ENCODE measurements around the gene ZNF486. TPM values are rescaled to one million over a fixed set of nuclear protein-coding genes. Genes with fewer than 3 reads are reported as not detected.
"Not testable (repeated sequence)": the region's sequence is repeated elsewhere in the genome, so short reads cannot be mapped to it uniquely, and the experiment has no call there.

ZNF486 gene
- total RNA-seq, 1 donor from 2014 or later, result 4.2 TPM

DNA sequence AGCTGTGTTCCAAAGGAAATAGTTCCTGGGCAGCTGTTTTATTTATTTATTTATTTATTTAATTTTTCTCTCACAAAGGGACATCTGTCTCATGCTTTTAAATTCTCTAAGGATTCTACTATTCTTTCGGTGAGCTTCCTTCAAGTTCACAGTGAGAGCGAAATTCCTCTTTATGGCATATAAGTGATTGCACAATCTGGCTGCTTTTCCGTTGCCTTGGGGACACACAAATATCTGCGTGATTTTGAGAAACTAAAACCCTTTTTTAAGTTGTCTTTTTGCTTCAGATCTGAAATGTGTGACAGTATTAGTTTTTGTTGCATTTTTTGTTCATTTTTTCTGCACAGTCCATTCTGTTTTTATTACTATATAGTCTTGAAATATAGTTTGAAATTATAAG is 19.2 kb downstream of the ZNF486 start:
- Histone ChIP-seq H3K4me1 (no peaks in the 10 kb centered on the region), H3K4me3 (no peak overlapping the region), H3K36me3 (peaks cover 0 to 23% of the 10 kb centered on the region in 2 donors), H3K27ac (no peak overlapping the region), H3K27me3 (no peaks in the 10 kb centered on the region), H3K9me3 (no peaks in the 10 kb centered on the region)
- intact Hi-C loops (cut with DNase I), result no loop called here
- DNase-seq (ENCODE audit: extremely low spot score in 2 of 2), result no peak
- TF ChIP-seq, protein P1, sequence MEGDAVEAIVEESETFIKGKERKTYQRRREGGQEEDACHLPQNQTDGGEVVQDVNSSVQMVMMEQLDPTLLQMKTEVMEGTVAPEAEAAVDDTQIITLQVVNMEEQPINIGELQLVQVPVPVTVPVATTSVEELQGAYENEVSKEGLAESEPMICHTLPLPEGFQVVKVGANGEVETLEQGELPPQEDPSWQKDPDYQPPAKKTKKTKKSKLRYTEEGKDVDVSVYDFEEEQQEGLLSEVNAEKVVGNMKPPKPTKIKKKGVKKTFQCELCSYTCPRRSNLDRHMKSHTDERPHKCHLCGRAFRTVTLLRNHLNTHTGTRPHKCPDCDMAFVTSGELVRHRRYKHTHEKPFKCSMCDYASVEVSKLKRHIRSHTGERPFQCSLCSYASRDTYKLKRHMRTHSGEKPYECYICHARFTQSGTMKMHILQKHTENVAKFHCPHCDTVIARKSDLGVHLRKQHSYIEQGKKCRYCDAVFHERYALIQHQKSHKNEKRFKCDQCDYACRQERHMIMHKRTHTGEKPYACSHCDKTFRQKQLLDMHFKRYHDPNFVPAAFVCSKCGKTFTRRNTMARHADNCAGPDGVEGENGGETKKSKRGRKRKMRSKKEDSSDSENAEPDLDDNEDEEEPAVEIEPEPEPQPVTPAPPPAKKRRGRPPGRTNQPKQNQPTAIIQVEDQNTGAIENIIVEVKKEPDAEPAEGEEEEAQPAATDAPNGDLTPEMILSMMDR (IDR thresholded peaks at IDR 0.05), result no peak
- no peak for TF ChIP-seq POLR2A (IDR thresholded peaks at IDR 0.05)
- TF ChIP-seq POLR2AphosphoS5 (IDR thresholded peaks at IDR 0.05; ENCODE audit: insufficient read depth in 1 of 2, low read depth in 1 of 2), result no peak

DNA sequence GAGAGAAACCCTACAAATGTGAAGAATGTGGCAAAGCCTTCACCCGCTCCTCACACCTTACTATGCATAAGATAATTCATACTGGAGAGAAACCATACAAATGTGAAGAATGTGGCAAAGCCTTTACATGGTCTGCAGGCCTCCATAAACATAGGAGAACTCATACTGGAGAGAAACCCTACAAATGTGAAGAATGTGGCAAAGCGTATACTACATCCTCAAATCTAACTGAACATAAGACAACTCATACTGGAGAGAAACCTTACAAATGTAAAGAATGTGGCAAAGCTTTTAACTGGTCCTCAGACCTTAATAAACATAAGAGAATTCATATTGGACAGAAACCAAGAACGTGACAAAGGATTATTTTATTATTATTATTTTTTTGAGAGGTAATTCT is 30.7 kb downstream of the ZNF486 start:
- TF ChIP-seq, protein P1 (IDR thresholded peaks at IDR 0.05), result no peak
- TF ChIP-seq POLR2AphosphoS5 (IDR thresholded peaks at IDR 0.05; ENCODE audit: insufficient read depth in 1 of 2, low read depth in 1 of 2), result no peak
- Histone ChIP-seq H3K36me3 (peaks cover 0 to 40% of the 10 kb centered on the region in 2 donors), H3K27ac (no peak overlapping the region), H3K27me3 (no peaks in the 10 kb centered on the region), H3K4me1 (no peaks in the 10 kb centered on the region), H3K9me3 (peaks cover 24% of the 10 kb centered on the region), H3K4me3 (no peak overlapping the region)
- DNase-seq (ENCODE audit: extremely low spot score in 2 of 2), result no peak
- intact Hi-C loops (cut with DNase I), result no loop called here

DNA sequence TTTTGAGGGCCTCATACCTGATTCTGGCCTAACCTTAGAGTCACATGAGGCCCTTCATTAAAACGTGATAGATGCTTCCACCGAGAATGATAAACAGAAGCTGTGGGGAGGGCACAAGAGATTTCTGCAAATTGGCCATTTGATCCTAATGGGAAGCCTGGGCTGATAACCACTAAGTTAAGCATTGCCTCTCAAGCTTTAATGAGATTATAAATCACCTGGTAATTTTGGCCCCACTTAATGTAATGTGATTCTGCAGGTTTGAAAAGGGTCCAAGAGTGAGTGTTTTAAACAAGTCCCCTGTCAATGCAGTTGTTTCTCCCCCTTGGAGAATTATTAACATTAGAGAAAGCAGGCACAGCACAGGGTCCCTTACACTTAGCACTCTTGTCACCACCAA is 42.0 kb downstream of the ZNF486 start:
- Histone ChIP-seq H3K4me3 (no peak overlapping the region), H3K27me3 (no peaks in the 10 kb centered on the region), H3K27ac (no peak overlapping the region), H3K9me3 (no peaks in the 10 kb centered on the region), H3K4me1 (no peaks in the 10 kb centered on the region), H3K36me3 (no peaks in the 10 kb centered on the region)
- no peak for TF ChIP-seq POLR2AphosphoS5 (IDR thresholded peaks at IDR 0.05; ENCODE audit: insufficient read depth in 1 of 2, low read depth in 1 of 2)
- TF ChIP-seq, protein P1 (IDR thresholded peaks at IDR 0.05), result no peak
- no peak for TF ChIP-seq POLR2A (IDR thresholded peaks at IDR 0.05)
- DNase-seq (ENCODE audit: extremely low spot score in 2 of 2), result no peak
- intact Hi-C loops (cut with DNase I), result no loop called here

DNA sequence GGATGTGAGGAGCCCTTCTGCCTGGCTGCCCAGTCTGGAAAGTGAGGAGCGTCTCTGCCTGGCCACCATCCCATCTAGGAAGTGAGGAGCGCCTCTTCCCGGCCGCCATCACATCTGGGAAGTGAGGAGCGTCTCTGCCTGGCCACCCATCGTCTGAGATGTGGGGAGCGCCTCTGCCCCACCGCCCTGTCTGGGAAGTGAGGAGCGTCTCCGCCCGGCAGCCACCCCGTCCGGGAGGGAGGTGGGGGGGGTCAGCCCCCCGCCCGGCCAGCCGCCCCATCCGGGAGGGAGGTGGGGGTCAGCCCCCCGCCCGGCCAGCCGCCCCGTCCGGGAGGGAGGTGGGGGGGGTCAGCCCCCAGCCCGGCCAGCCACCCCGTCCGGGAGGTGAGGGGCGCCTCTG is 47.4 kb downstream of the ZNF486 start:
- H3K27ac ChIP-seq; H3K36me3 ChIP-seq; H3K9me3 ChIP-seq; H3K4me1 ChIP-seq; H3K4me3 ChIP-seq; H3K27me3 ChIP-seq; intact Hi-C loops (cut with DNase I); DNase-seq (ENCODE audit: extremely low spot score in 2 of 2): not testable (repeated sequence)

DNA sequence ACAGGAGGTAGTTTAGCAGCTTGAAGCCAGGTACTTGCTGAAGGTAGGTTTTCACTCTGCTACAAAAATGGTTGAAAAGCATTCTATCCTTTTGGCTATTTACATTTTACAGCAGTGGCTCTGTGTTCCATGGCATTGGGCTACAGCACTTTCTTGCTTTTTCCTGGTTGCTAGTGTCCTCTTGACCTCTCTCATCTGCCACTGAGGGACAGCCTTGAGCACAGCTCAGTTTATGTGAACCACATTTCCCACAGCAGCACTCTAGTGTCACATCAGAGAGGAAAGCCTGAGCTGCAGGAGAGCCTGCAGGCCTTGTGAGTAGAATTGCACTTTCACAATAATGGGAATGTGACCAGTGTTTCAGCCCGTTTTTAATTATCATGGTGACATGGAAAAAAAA is 54.6 kb downstream of the ZNF486 start:
- H3K27me3 ChIP-seq; intact Hi-C loops (cut with DNase I); H3K4me1 ChIP-seq; DNase-seq (ENCODE audit: extremely low spot score in 2 of 2); H3K36me3 ChIP-seq; H3K4me3 ChIP-seq; H3K27ac ChIP-seq; H3K9me3 ChIP-seq: not testable (repeated sequence)

DNA sequence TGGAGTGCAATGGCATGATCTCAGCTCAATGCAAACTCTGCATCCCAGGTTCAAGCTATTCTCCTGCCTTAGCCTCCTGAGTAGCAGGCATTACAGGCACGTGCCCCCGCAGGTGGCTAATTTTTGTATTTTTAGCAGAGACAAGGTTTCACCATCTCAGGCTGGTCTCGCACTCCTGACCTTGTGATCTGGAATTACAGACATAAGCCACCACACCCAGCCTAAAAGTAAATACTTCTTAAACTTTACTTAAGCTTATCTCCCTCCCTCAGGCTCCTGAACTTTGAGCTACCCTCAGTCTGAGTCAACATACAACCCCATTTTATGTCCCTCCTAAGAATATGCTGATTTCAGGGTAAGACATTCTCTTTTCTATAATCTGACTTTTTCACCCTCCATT is 66.1 kb downstream of the ZNF486 start:
- intact Hi-C loops (cut with DNase I), result no loop called here
- Histone ChIP-seq H3K27me3 (no peaks in the 10 kb centered on the region), H3K27ac (no peak overlapping the region), H3K4me1 (peaks cover 10% of the 10 kb centered on the region), H3K36me3 (no peaks in the 10 kb centered on the region), H3K9me3 (no peaks in the 10 kb centered on the region), H3K4me3 (no peak overlapping the region)
- TF ChIP-seq POLR2A (IDR thresholded peaks at IDR 0.05) (no peak), POLR2AphosphoS5 (IDR thresholded peaks at IDR 0.05; ENCODE audit: insufficient read depth in 1 of 2, low read depth in 1 of 2) (no peak)
- TF ChIP-seq, protein P1 (IDR thresholded peaks at IDR 0.05), result no peak
- no peak for DNase-seq (ENCODE audit: extremely low spot score in 2 of 2)
